Measurements from ENCODE around the gene ZNF521.

GRCh38 chr18:25180973-25181548 is 170.9 kb downstream of the ZNF521 start:
- TF ChIP-seq CTCF (IDR thresholded peaks at IDR 0.05) (no peak), EP300 (IDR thresholded peaks at IDR 0.05) (no peak), POLR2A (IDR thresholded peaks at IDR 0.05) (no peak), POLR2AphosphoS5 (IDR thresholded peaks at IDR 0.05) (no peak)
